Activated naive CD4-positive, alpha-beta T cell treated with anti-CD3 and anti-CD28 coated beads, Interleukin-2, amount 50 U/mL, for 24 hours (primary cell): Measurements from ENCODE around the gene DAB1.

ENCODE experiments used
- H3K27ac Mint-ChIP-seq: one replicate; pipeline ENCODE4 v1.8.0; 2021; ENCODE audit warnings: mild to moderate bottlenecking, mixed read lengths
- H3K27me3 Mint-ChIP-seq: one replicate; pipeline ENCODE4 v1.8.0; 2021; ENCODE audit warnings: mixed read lengths
- H3K36me3 Mint-ChIP-seq: one replicate; pipeline ENCODE4 v1.8.0; 2021; ENCODE audit warnings: mixed read lengths
- H3K4me1 Mint-ChIP-seq: one replicate; pipeline ENCODE4 v1.8.0; 2021; ENCODE audit warnings: mixed read lengths
- H3K4me3 Mint-ChIP-seq: one replicate; pipeline ENCODE4 v1.8.0; 2021; ENCODE audit warnings: mild to moderate bottlenecking, mixed read lengths
- H3K9me3 Mint-ChIP-seq: one replicate; pipeline ENCODE4 v1.8.0; 2021; ENCODE audit warnings: mixed read lengths

DAB1 gene

GRCh38 chr1:57423656-57424211, at the start of gene DAB1:
DAB1 (minus strand) TSS chr1:57424060; CDS start chr1:57291030, 133,030 bp downstream.
- H3K4me3 Mint-ChIP-seq = no peak within 1 kb of the TSS
- no peaks in the 10 kb centered on the region for H3K36me3 Mint-ChIP-seq

GRCh38 chr1:57473448-57473847, 49.6 kb upstream of the DAB1 start:
- Mint-ChIP-seq H3K4me3 (no peak overlapping the region), H3K27me3 (peaks cover under 1% of the 10 kb centered on the region), H3K9me3 (peaks cover 14% of the 10 kb centered on the region), H3K4me1 (no peaks in the 10 kb centered on the region), H3K27ac (no peak overlapping the region), H3K36me3 (no peaks in the 10 kb centered on the region)

More at GRCh38 chr1:57423656-57424211, at the start of gene DAB1:
- Mint-ChIP-seq H3K4me1 (peaks cover 13% of the 10 kb centered on the region), H3K9me3 (no peaks in the 10 kb centered on the region), H3K27ac (no peak within 1 kb of the TSS), H3K27me3 (peaks cover 47% of the 10 kb centered on the region)

- Mint-ChIP-seq H3K36me3 (no peaks in the 10 kb centered on the region), H3K27me3 (peaks cover 2% of the 10 kb centered on the region), H3K9me3 (peaks cover 14% of the 10 kb centered on the region), H3K4me3 (no peak overlapping the region), H3K4me1 (no peaks in the 10 kb centered on the region), H3K27ac (no peak overlapping the region)
Observed at GRCh38 chr1:57471995-57472394, 48.1 kb upstream of the DAB1 start.

GRCh38 chr1:57470036-57470435, 46.2 kb upstream of the DAB1 start:
- Mint-ChIP-seq H3K4me3 (no peak overlapping the region), H3K27ac (no peak overlapping the region), H3K36me3 (no peaks in the 10 kb centered on the region), H3K4me1 (no peaks in the 10 kb centered on the region), H3K27me3 (peaks cover 2% of the 10 kb centered on the region), H3K9me3 (peaks cover 14% of the 10 kb centered on the region)

GRCh38 chr1:57468641-57469523, 45.0 kb upstream of the DAB1 start:
- no peak overlapping the region for H3K27ac Mint-ChIP-seq
- H3K4me3 Mint-ChIP-seq = no peak overlapping the region
- H3K9me3 Mint-ChIP-seq = peaks cover 14% of the 10 kb centered on the region

GRCh38 chr1:57467830-57468229, 44.0 kb upstream of the DAB1 start:
- no peaks in the 10 kb centered on the region for H3K4me1 Mint-ChIP-seq
- H3K36me3 Mint-ChIP-seq = no peaks in the 10 kb centered on the region
- H3K9me3 Mint-ChIP-seq = peaks cover 14% of the 10 kb centered on the region
- H3K27me3 Mint-ChIP-seq = peaks cover 2% of the 10 kb centered on the region
- no peak overlapping the region for H3K27ac Mint-ChIP-seq
- no peak overlapping the region for H3K4me3 Mint-ChIP-seq

More at GRCh38 chr1:57468641-57469523, 45.0 kb upstream of the DAB1 start:
- peaks cover 2% of the 10 kb centered on the region for H3K27me3 Mint-ChIP-seq
- H3K4me1 Mint-ChIP-seq = no peaks in the 10 kb centered on the region
- H3K36me3 Mint-ChIP-seq = no peaks in the 10 kb centered on the region

- Mint-ChIP-seq H3K9me3 (peaks cover 15% of the 10 kb centered on the region), H3K4me3 (no peak overlapping the region), H3K27ac (no peak overlapping the region), H3K36me3 (no peaks in the 10 kb centered on the region), H3K27me3 (peaks cover 2% of the 10 kb centered on the region), H3K4me1 (no peaks in the 10 kb centered on the region)
Observed at GRCh38 chr1:57464756-57465155, 40.9 kb upstream of the DAB1 start.

- no peaks in the 10 kb centered on the region for H3K36me3 Mint-ChIP-seq
- no peaks in the 10 kb centered on the region for H3K4me1 Mint-ChIP-seq
- H3K9me3 Mint-ChIP-seq = peaks cover 6% of the 10 kb centered on the region
- no peak overlapping the region for H3K4me3 Mint-ChIP-seq
- H3K27ac Mint-ChIP-seq = no peak overlapping the region
- H3K27me3 Mint-ChIP-seq = peaks cover under 1% of the 10 kb centered on the region
Observed at GRCh38 chr1:57463343-57463742, 39.5 kb upstream of the DAB1 start.

- H3K4me3 Mint-ChIP-seq = no peak overlapping the region
- H3K27ac Mint-ChIP-seq = no peak overlapping the region
- H3K27me3 Mint-ChIP-seq = peaks cover 4% of the 10 kb centered on the region
- peaks cover 19% of the 10 kb centered on the region for H3K9me3 Mint-ChIP-seq
- no peaks in the 10 kb centered on the region for H3K36me3 Mint-ChIP-seq
- no peaks in the 10 kb centered on the region for H3K4me1 Mint-ChIP-seq
Observed at GRCh38 chr1:57461405-57461804, 37.5 kb upstream of the DAB1 start.

- H3K27ac Mint-ChIP-seq = no peak overlapping the region
- no peaks in the 10 kb centered on the region for H3K4me1 Mint-ChIP-seq
- peaks cover 9% of the 10 kb centered on the region for H3K27me3 Mint-ChIP-seq
- H3K9me3 Mint-ChIP-seq = peaks cover under 1% of the 10 kb centered on the region
- H3K4me3 Mint-ChIP-seq = no peak overlapping the region
- no peaks in the 10 kb centered on the region for H3K36me3 Mint-ChIP-seq
Observed at GRCh38 chr1:57451516-57451915, 27.7 kb upstream of the DAB1 start.

GRCh38 chr1:57450981-57451380, 27.1 kb upstream of the DAB1 start:
- no peaks in the 10 kb centered on the region for H3K9me3 Mint-ChIP-seq
- H3K36me3 Mint-ChIP-seq = no peaks in the 10 kb centered on the region
- no peaks in the 10 kb centered on the region for H3K4me1 Mint-ChIP-seq
- H3K4me3 Mint-ChIP-seq = no peak overlapping the region
- H3K27me3 Mint-ChIP-seq = peaks cover 9% of the 10 kb centered on the region
- no peak overlapping the region for H3K27ac Mint-ChIP-seq

GRCh38 chr1:57447551-57447950, 23.7 kb upstream of the DAB1 start:
- H3K9me3 Mint-ChIP-seq = no peaks in the 10 kb centered on the region
- no peaks in the 10 kb centered on the region for H3K36me3 Mint-ChIP-seq
- no peak overlapping the region for H3K27ac Mint-ChIP-seq
- no peaks in the 10 kb centered on the region for H3K4me1 Mint-ChIP-seq
- H3K4me3 Mint-ChIP-seq = no peak overlapping the region
- H3K27me3 Mint-ChIP-seq = peaks cover 4% of the 10 kb centered on the region

GRCh38 chr1:57443004-57443403, 19.1 kb upstream of the DAB1 start:
- no peaks in the 10 kb centered on the region for H3K9me3 Mint-ChIP-seq
- no peaks in the 10 kb centered on the region for H3K36me3 Mint-ChIP-seq
- no peak overlapping the region for H3K4me3 Mint-ChIP-seq
- H3K27ac Mint-ChIP-seq = no peak overlapping the region
- H3K4me1 Mint-ChIP-seq = no peaks in the 10 kb centered on the region
- no peaks in the 10 kb centered on the region for H3K27me3 Mint-ChIP-seq

- Mint-ChIP-seq H3K27ac (no peak overlapping the region), H3K27me3 (peaks cover 1% of the 10 kb centered on the region), H3K4me3 (no peak overlapping the region), H3K9me3 (no peaks in the 10 kb centered on the region), H3K36me3 (no peaks in the 10 kb centered on the region), H3K4me1 (no peaks in the 10 kb centered on the region)
Observed at GRCh38 chr1:57440096-57440495, 16.2 kb upstream of the DAB1 start.

GRCh38 chr1:57431400-57431799, 7.5 kb upstream of the DAB1 start:
- Mint-ChIP-seq H3K9me3 (peaks cover 12% of the 10 kb centered on the region), H3K36me3 (no peaks in the 10 kb centered on the region), H3K27me3 (peaks cover 9% of the 10 kb centered on the region), H3K27ac (no peak overlapping the region), H3K4me1 (no peaks in the 10 kb centered on the region), H3K4me3 (no peak overlapping the region)

GRCh38 chr1:57424231-57425027, 569 bp upstream of the DAB1 start:
- Mint-ChIP-seq H3K4me3 (no peak overlapping the region), H3K36me3 (no peaks in the 10 kb centered on the region), H3K9me3 (peaks cover under 1% of the 10 kb centered on the region), H3K4me1 (peaks cover 13% of the 10 kb centered on the region), H3K27me3 (peaks cover 44% of the 10 kb centered on the region), H3K27ac (no peak overlapping the region)
